Left cardiac atrium (tissue), 4 donors: ENCODE data around the gene ABCG8. TPM values are rescaled to one million over a fixed set of nuclear protein-coding genes. Genes with fewer than 3 reads are reported as not detected.

Source experiments
- ATAC-seq, 2 donors: fragments of 200-7000 bp; cut with Tn5 transposase; one replicate each; pipeline ENCODE4 v1.9.1; 2020; ENCODE audit warnings: mild to moderate bottlenecking in 2 of 2, moderate library complexity in 2 of 2
- DNase-seq: peaks from one replicate; pipeline ENCODE4 v3.0.0-alpha.2; 2020
- intact Hi-C, 2 donors: fragments of 100-400 bp; cut with DNase I; formaldehyde crosslinking; loops; one replicate each; pipeline versions ENCODE4 v1.14.1 to v1.15.1; 2022 to 2023
- long read RNA-seq: library from polyadenylated mRNA; unstranded; transcript quantifications from one replicate; pipeline ENCODE4 v2.0.0, GENCODE V29; 2021
- total RNA-seq, 2 donors: library from RNA; stranded (reverse); fragmentation: NEBNext Ultra II Directional; extraction: Animal tissue kit (Norgen Biotek cat#: 25700); gene quantifications; one replicate each; pipeline ENCODE4 v1.2.1, GENCODE V29; 2021
- donor health status: DM: no; HTN: yes; CAD: no.
- donor health status: DM: no; HTN: yes; CAD: no; lungs with severe emphysema.
- donor health status: DM: yes; HTN: yes; CAD: no.
- donor health status: Dilated cardiomyopathy.

ABCG8 gene
- not detected for total RNA-seq
- long read RNA-seq: 0 reads

- DNase-seq (no peak), ATAC-seq (no peak)
- intact Hi-C loops: no loop called here
Observed at GRCh38 chr2:43838560-43839267, at the start of gene ABCG8, which contains the start of gene ABCG5. ABCG8 (plus strand) TSS chr2:43838971; CDS start chr2:43839054, 83 bp downstream. ABCG5 (minus strand) TSS chr2:43838839; CDS start chr2:43838679, 160 bp downstream.

DNA sequence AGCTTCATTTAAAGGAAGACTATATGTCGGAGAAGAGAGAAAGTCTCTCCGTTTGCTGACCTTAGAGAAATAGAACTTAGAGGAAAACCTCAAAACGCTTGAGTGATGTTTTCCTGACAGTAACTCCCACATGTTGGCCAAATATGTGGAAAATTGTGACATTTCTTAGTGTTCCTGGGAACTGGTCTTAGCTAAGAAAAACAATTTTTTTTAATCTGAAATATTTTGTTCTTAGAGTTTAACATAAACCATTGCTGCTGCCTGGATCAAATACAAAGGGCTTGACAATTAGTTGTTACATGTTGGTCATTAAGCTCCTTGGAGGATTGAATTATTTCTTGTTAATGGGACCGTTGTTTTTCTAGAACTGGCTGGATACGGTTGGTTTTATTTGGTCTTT is 48.6 kb upstream of the ABCG8 start:
- no peak for DNase-seq
- ATAC-seq: peak in 1 of 2 donors; percentile 27
- intact Hi-C loops: loop anchor here in 1 of 2 donors (10.0 kb wide), 1 partner anchor 175 kb away; no protein-coding TSS in a partner anchor

DNA sequence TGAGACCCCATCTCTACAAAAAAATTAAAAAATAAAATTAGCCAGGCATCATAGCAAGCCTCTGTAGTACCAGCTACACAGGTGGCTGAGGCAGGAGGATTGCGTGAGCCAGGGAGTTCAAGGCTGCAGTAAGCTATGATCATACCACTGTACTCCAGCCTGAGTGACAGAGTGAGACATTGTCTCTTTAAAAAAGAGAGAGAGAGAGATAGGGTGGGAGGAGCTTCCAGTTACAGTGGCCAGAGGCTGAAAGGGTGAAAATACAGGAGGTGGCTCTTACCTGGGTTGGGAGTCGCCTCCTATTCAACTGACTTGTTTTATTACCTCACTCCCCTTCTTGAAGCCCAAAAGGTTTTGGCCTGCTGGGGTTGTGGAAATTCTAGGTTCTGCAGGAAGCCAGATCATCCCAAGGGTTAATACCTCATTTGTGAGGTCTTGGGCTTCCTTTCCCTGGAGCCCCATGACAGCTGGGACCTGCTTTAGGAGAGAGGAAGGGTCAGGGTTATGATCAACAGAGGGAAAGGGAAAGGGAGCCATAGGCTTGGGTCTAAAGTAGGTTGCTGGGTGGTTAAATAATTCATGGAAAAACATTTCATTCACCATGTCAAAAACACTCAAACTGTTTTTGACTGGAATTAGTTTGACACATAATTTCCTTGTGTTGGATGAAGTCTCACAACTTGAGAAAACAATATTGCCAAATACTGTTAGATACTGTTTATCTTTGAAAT is 47.6 kb upstream of the ABCG8 start:
- DNase-seq (no peak), ATAC-seq (no peak)
- intact Hi-C loops: loop anchor here in 1 of 2 donors (10.0 kb wide), 1 partner anchor 176 kb away; no protein-coding TSS in a partner anchor

DNA sequence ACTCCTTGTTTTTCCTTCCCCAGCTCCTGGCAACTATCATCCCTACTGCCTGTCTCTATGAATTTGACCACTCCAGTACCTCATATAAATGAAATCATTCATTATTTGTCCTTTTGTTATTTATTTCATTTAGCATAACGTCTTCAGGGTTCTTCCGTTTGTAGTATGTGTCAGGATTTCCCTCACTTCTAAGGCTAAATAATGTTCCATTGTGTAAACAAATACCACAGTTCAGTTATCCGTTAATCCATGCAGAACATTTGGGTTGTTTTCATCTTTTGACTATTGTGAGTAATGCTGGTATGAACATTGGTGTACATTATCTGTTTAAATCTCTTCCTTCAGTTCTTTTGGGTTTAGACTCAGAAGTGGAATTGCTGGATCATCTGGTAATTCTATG is 46.1 kb upstream of the ABCG8 start:
- intact Hi-C loops: loop anchor here in 1 of 2 donors (10.0 kb wide), 1 partner anchor 178 kb away; no protein-coding TSS in a partner anchor
- ATAC-seq (no peak), DNase-seq (no peak)

GRCh38 chr2:43794956-43795355 is 43.8 kb upstream of the ABCG8 start:
- intact Hi-C loops: loop anchor here in 1 of 2 donors (10.0 kb wide), 1 partner anchor 180 kb away; no protein-coding TSS in a partner anchor
- ATAC-seq (no peak), DNase-seq (no peak)

- ATAC-seq (no peak), DNase-seq (no peak)
- intact Hi-C loops: loop anchor here in 1 of 2 donors (10.0 kb wide), 1 partner anchor 181 kb away; no protein-coding TSS in a partner anchor
Observed at GRCh38 chr2:43796206-43796605, 42.6 kb upstream of the ABCG8 start.

DNA sequence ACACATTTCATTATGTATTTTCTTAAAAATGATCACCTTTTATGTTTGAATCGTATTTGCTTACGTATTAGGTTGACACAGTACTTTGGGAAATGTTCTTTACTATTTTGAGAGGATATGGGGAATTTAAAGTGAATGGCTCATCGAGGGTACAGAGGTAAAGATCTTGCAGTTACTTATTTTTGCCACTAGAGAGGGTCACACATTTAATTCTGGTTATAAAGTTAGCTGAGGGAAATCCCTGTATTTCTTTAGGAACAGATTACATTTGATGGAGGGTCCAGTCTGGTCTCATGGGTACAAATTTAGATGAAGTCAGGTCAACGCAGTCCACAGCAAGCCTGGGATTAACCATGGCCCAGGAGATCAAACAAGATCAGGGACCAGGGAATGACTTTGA is 40.5 kb upstream of the ABCG8 start:
- DNase-seq (no peak), ATAC-seq (no peak)
- intact Hi-C loops: loop anchor here in 1 of 2 donors (10.0 kb wide), 1 partner anchor 183 kb away; no protein-coding TSS in a partner anchor

DNA sequence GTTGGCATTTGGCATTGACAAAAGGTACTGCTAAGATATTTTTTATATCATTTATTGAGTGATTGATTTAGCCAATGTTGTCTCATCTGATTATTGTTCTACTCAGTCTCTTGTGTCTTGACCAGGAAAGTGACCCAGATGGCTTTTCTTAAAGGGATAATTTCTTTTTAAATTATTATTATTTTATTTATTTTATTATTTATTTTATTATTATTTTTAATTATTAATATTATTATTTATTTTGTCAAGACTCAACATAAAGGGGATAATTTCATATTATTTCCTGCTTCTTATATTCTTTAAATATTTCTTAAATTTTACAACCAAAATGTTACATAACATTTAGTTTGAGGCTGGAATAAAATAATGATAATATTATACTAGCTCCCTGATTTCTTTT is 37.9 kb upstream of the ABCG8 start:
- ATAC-seq (no peak), DNase-seq (no peak)
- intact Hi-C loops: no loop called here

GRCh38 chr2:43802135-43802534 is 36.6 kb upstream of the ABCG8 start:
- DNase-seq (no peak), ATAC-seq (no peak)
- intact Hi-C loops: no loop called here

GRCh38 chr2:43803113-43803512 is 35.7 kb upstream of the ABCG8 start:
- intact Hi-C loops: no loop called here
- no peak for ATAC-seq

GRCh38 chr2:43806719-43807031 is 32.1 kb upstream of the ABCG8 start:
- intact Hi-C loops: no loop called here
- ATAC-seq (no peak), DNase-seq (no peak)

More at GRCh38 chr2:43803113-43803512, 35.7 kb upstream of the ABCG8 start:
- no peak for DNase-seq

DNA sequence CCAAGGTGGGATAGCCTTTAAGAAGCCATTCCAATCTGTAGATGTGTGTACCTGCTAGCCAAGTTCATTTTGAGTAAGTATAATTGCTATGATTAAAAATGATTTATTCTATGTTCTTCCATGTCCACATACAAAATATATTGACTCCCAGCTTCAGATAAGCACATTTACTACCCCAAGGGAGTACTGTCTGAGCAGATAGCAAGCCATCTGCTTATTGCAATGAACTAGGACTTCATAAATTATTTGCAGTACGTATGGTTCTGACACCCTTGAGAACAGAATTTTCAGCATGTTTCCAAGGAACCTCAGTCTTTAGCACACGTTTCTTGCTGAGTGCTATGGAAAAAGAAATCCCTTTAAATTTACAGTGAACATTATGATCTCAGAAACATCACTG is 28.3 kb upstream of the ABCG8 start:
- intact Hi-C loops: no loop called here
- DNase-seq (no peak), ATAC-seq (no peak)

GRCh38 chr2:43810888-43811287 is 27.9 kb upstream of the ABCG8 start:
- DNase-seq: no peak
- no peak for ATAC-seq
- intact Hi-C loops: no loop called here

GRCh38 chr2:43812006-43812405 is 26.8 kb upstream of the ABCG8 start:
- DNase-seq (no peak), ATAC-seq (no peak)
- intact Hi-C loops: no loop called here

GRCh38 chr2:43812947-43813346 is 25.8 kb upstream of the ABCG8 start:
- intact Hi-C loops: no loop called here
- ATAC-seq (no peak), DNase-seq (no peak)

DNA sequence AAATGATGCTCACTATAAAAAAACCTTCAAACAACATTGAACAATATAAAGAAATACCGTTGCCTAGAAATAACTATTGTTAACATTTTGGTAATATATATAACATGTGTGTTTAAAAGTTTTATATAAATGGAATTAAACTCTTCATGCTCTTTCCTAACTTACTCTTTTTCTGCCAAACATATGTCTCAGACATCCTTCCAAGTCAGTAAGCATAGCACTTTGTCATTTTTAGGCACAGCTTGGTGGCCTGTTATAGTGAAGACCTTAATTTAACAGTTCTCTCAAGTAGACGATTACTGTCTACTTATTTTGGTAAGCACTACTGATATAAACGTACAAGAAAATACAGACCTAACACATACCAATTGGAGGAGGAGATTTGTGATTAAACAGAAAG is 24.1 kb upstream of the ABCG8 start:
- no peak for ATAC-seq
- no peak for DNase-seq
- intact Hi-C loops: no loop called here

DNA sequence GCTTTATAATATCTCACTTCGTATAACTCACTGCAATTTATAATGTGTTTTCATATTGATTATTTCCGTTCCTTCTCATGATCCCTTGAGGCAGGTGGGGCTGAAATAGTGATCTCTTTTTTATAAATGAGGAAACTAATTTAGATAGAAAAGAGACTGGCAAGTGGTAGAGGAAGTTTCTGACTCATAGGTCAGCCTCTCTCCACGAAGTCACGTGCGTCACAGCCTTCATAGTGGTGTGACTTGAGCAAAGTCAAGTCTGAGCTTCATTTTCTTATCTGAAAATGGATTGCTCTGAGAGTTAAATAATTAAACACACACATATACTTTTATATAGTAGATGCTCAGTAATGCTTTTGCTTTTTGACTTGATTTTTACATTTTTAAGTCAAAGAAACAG is 20.0 kb upstream of the ABCG8 start:
- DNase-seq (peak; percentile 46), ATAC-seq (no peak)
- intact Hi-C loops: no loop called here

DNA sequence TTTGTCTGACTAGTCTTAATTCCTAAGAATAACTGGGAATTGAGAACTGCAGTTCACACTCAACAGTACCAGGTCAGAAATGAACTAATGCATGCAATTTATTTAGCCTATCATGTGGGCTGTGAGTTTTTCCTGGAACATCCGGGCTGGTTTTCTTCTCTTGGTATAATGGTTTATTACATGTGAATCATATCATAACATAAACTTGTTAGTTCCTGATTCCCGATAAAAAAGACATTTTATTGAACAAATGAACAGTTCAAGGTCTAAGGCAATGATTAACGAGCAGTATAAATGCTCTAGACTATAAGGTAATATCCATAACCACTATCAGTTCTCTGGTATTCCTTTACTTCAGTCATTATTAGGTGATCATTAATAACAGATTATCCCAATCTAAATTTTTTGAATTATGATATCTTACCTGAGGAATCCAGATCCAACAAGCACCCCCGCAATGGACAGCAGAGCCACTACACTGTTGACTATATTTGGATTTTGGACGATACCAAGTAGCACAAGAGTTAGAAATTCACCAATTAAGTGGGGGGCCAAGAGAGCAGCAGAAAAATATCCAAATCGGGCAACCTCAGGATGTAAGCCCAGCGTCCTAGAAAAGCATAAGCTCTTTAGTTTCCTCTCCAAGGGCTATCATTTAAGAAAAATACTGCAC is 19.1 kb upstream of the ABCG8 start:
- intact Hi-C loops: no loop called here
- no peak for DNase-seq
- no peak for ATAC-seq

DNA sequence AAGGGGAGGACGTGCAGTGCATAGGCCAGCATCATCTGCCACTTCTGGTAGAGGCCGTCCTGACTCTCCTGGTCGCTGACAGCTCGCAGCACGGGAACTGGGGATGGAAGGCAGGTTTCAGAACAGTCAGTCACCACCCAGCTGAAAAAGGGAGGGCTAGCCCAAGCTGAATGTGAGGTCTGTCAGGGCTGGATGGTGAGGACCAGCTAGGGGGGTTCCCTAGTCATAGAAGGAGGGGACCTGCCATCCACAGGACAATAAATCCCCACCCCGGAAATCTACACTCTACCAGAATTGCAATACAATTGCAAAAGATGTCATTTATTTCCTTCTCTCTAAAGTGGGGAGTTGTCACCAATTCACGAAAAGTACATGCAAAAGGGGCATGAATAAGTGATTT is 15.9 kb upstream of the ABCG8 start:
- no peak for ATAC-seq
- intact Hi-C loops: no loop called here

DNA sequence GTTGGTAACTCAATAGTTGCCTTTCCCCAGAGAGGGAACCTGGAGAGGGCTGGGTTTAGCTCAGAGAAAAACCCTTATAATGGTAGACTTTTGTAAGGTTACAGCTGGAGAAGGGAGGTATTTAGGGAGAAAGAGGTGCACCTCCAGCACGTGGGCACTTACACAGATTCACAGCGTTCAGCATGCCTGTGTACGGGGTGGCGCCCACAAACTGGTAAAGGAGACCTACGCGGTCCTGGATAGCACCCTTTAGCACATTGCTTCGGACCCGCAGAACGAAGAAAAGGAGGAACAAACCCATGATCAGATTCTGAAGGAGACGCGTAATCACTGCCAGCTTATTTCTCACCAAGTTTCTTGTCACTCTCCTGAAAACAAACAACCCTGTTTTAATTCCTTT is 15.0 kb upstream of the ABCG8 start:
- ATAC-seq: no peak
- DNase-seq: no peak
- intact Hi-C loops: no loop called here

More for the DNA sequence above, 15.9 kb upstream of the ABCG8 start:
- DNase-seq: no peak
